GM23338 (cell line): ENCODE measurements around the gene CALML5. TPM values are rescaled to one million over a fixed set of nuclear protein-coding genes. Genes with fewer than 3 reads are reported as not detected.
A peak's percentile ranks its signal among the peaks of the same experiment; 100 is the strongest.

Experiments used
- ATAC-seq: fragments of 200-7000 bp; cut with Tn5 transposase; 3 replicates; pipeline ENCODE4 v1.9.1; 2020
- DNase-seq: peaks from one replicate; pipeline ENCODE4 v3.0.0-alpha.2; 2015; ENCODE audit warnings: low spot score
- H2AFZ ChIP-seq: fragments of 200-600 bp; sonication (generic); 2 replicates; pipeline ENCODE4 v1.8.0; 2016; ENCODE audit warnings: antibody characterized with exemption, mild to moderate bottlenecking, moderate library complexity
- H3F3A ChIP-seq: fragments of 200-600 bp; sonication (generic); replicated peaks from 2 replicates; pipeline ENCODE4 v1.8.0; 2017; ENCODE audit warnings: antibody characterized with exemption, mixed run types, low read depth
- H3K27ac ChIP-seq: fragments of 200-600 bp; sonication (generic); 2 replicates; pipeline ENCODE4 v1.6.1; 2016; ENCODE audit warnings: low read depth
- H3K27me3 ChIP-seq: fragments of 200-600 bp; sonication (generic); 2 replicates; pipeline ENCODE4 v1.8.0; 2016; ENCODE audit warnings: mild to moderate bottlenecking, mixed run types, moderate library complexity; ENCODE audit not compliant: insufficient read depth
- H3K36me3 ChIP-seq: fragments of 200-600 bp; sonication (generic); 2 replicates; pipeline ENCODE4 v1.8.0; 2016; ENCODE audit warnings: mild to moderate bottlenecking; ENCODE audit not compliant: insufficient read depth
- H3K4me1 ChIP-seq: fragments of 200-600 bp; sonication (generic); 2 replicates; pipeline ENCODE4 v1.8.0; 2016; ENCODE audit warnings: mild to moderate bottlenecking, moderate library complexity; ENCODE audit not compliant: insufficient read depth
- H3K4me2 ChIP-seq: fragments of 200-600 bp; sonication (generic); 2 replicates; pipeline ENCODE4 v1.7.1; 2017; ENCODE audit warnings: mixed run types
- H3K4me3 ChIP-seq: fragments of 200-600 bp; sonication (generic); 2 replicates; pipeline ENCODE4 v1.6.1; 2016; ENCODE audit warnings: mixed run types
- H3K79me2 ChIP-seq: fragments of 200-600 bp; sonication (generic); replicated peaks from 2 replicates; pipeline ENCODE4 v1.8.0; 2017; ENCODE audit warnings: mild to moderate bottlenecking; ENCODE audit not compliant: insufficient read depth
- H3K9me2 ChIP-seq: fragments of 200-600 bp; sonication (generic); 2 replicates; pipeline ENCODE4 v1.8.0; 2017; ENCODE audit not compliant: insufficient read depth
- H4K20me1 ChIP-seq: fragments of 200-600 bp; sonication (generic); replicated peaks from 2 replicates; pipeline ENCODE4 v1.8.0; 2017; ENCODE audit warnings: mild to moderate bottlenecking; ENCODE audit not compliant: insufficient read depth
- H3K27ac Mint-ChIP-seq: 2 replicates; pipeline ENCODE4 v1.8.0; 2020; ENCODE audit warnings: inconsistent platforms, mild to moderate bottlenecking, moderate library complexity, mixed read lengths
- H3K27me3 Mint-ChIP-seq: 3 replicates; pipeline ENCODE4 v1.8.0; 2022; ENCODE audit warnings: low read depth, mild to moderate bottlenecking, moderate library complexity, mixed read lengths, inconsistent platforms; ENCODE audit not compliant: insufficient read depth, poor library complexity
- H3K36me3 Mint-ChIP-seq: 3 replicates; pipeline ENCODE4 v1.8.0; 2021; ENCODE audit warnings: low read depth, mild to moderate bottlenecking, inconsistent platforms, moderate library complexity, mixed read lengths
- H3K4me1 Mint-ChIP-seq: 3 replicates; pipeline ENCODE4 v1.8.0; 2020; ENCODE audit warnings: mild to moderate bottlenecking, inconsistent platforms, mixed read lengths
- H3K4me3 Mint-ChIP-seq: 3 replicates; pipeline ENCODE4 v1.8.0; 2021; ENCODE audit warnings: moderate library complexity, mild to moderate bottlenecking, inconsistent platforms, mixed read lengths
- H3K9me3 Mint-ChIP-seq: 3 replicates; pipeline ENCODE4 v1.8.0; 2020; ENCODE audit warnings: moderate library complexity, mild to moderate bottlenecking, inconsistent platforms, mixed read lengths
- CREB1 ChIP-seq: fragments of 250-450 bp; sonication (Bioruptor Pico); IDR thresholded peaks from 2 replicates; pipeline ENCODE4 v1.5.0; 2020; ENCODE audit warnings: low read depth, mild to moderate bottlenecking, moderate library complexity
- CTCF ChIP-seq, 2 experiments: fragments of 200-600 bp in 1 of 2; sonication (generic) in 1 of 2; conservative IDR thresholded peaks; 2 replicates each; pipeline versions ENCODE4 v1.5.1 to v1.6.1; 2016 to 2017; ENCODE audit warnings: antibody characterized with exemption in 2 of 2, low read depth in 2 of 2, mild to moderate bottlenecking in 2 of 2, moderate library complexity in 1 of 2
- ETS1 ChIP-seq: IDR thresholded peaks from 2 replicates; pipeline ENCODE4 v1.6.1; 2016; ENCODE audit warnings: antibody characterized with exemption
- EZH2 ChIP-seq: fragments of 200-600 bp; sonication (generic); IDR thresholded peaks from one replicate; pipeline ENCODE4 v1.8.0; 2017; ENCODE audit warnings: antibody characterized with exemption, mild to moderate bottlenecking, low read depth; ENCODE audit not compliant: unreplicated experiment
- EZH2phosphoT487 ChIP-seq: fragments of 200-600 bp; sonication (generic); IDR thresholded peaks from one replicate; pipeline ENCODE4 v1.8.1; 2018; ENCODE audit warnings: antibody characterized with exemption; ENCODE audit not compliant: unreplicated experiment
- JUNB ChIP-seq: IDR thresholded peaks from one replicate; pipeline ENCODE4 v1.6.1; 2016; ENCODE audit warnings: antibody characterized with exemption; ENCODE audit not compliant: unreplicated experiment
- NANOG ChIP-seq: IDR thresholded peaks from 2 replicates; pipeline ENCODE4 v1.6.1; 2016; ENCODE audit warnings: antibody characterized with exemption, borderline replicate concordance
- POLR2AphosphoS5 ChIP-seq: IDR thresholded peaks from 2 replicates; pipeline ENCODE4 v1.6.1; 2016; ENCODE audit warnings: antibody characterized with exemption, low read depth
- STAT1 ChIP-seq: IDR thresholded peaks from one replicate; pipeline ENCODE4 v1.6.1; 2016; ENCODE audit warnings: antibody characterized with exemption; ENCODE audit not compliant: unreplicated experiment
- ZNF114 ChIP-seq: fragments of 250-450 bp; sonication (Bioruptor Pico); IDR thresholded peaks from 2 replicates; pipeline ENCODE4 v1.5.0; 2020; ENCODE audit warnings: mild to moderate bottlenecking, moderate library complexity
- ZNF331 ChIP-seq: fragments of 250-450 bp; sonication (Bioruptor Pico); IDR thresholded peaks from 2 replicates; pipeline ENCODE4 v1.5.0; 2020; ENCODE audit warnings: low read depth, mild to moderate bottlenecking, moderate library complexity
- ZNF462 ChIP-seq: fragments of 250-450 bp; sonication (Bioruptor Pico); IDR thresholded peaks from 2 replicates; pipeline ENCODE4 v1.5.0; 2020; ENCODE audit warnings: mild to moderate bottlenecking, moderate library complexity
- long read RNA-seq: library from polyadenylated mRNA; unstranded; transcript quantifications from one replicate; pipeline ENCODE4 v2.0.0, GENCODE V29; 2020; ENCODE audit not compliant: unreplicated experiment
- polyA plus RNA-seq: library from polyadenylated mRNA; unstranded; fragments of >200 nt; fragmentation: Nextera tagmentation; extraction: Ambion mirVana; gene quantifications from 2 replicates; pipeline ENCODE4 v1.2.1, GENCODE V29; 2016
- total RNA-seq: library from RNA; depleted of rRNA; stranded (reverse); fragments of >200 nt; shearing (Covaris generic); gene quantifications from 2 replicates; pipeline ENCODE4 v1.2.3, GENCODE V29; 2014; rRNA removed

CALML5 gene
- total RNA-seq (0.27 TPM in 1 of 2 replicates, not detected in the other), polyA plus RNA-seq (0.26 and 0.40 TPM in 2 replicates)
- long read RNA-seq, result 0 reads

GRCh38 chr10:5499493-5500140 is at the start of gene CALML5:
TSS of gene CALML5 (minus strand) at chr10:5499570. CDS start at chr10:5499438, 132 bp downstream.
- H4K20me1 ChIP-seq, result no peaks in the 10 kb centered on the region
- H3F3A ChIP-seq, result no peaks in the 10 kb centered on the region
- H3K36me3 ChIP-seq, result no peaks in the 10 kb centered on the region
- H3K4me1 Mint-ChIP-seq, result peaks cover 16% of the 10 kb centered on the region
- H3K27me3 ChIP-seq, result no peaks in the 10 kb centered on the region
- no peak within 1 kb of the TSS for H3K4me3 Mint-ChIP-seq
- H2AFZ ChIP-seq, result peak within 1 kb of the TSS; percentile 38; the same call in 1 of the 2 replicates
- no peak within 1 kb of the TSS for H3K27ac Mint-ChIP-seq
- H3K27me3 Mint-ChIP-seq, result peaks cover 2% of the 10 kb centered on the region
- H3K27ac ChIP-seq, result no peak within 1 kb of the TSS
- DNase-seq (no peak), ATAC-seq (no peak)
- no peaks in the 10 kb centered on the region for H3K36me3 Mint-ChIP-seq
- H3K9me3 Mint-ChIP-seq, result no peaks in the 10 kb centered on the region
- no peak for TF ChIP-seq EZH2
- no peak for TF ChIP-seq ZNF114 (CRISPR knock-in tag)
- TF ChIP-seq ZNF331 (CRISPR knock-in tag), result no peak
- TF ChIP-seq STAT1, result no peak
- no peak for TF ChIP-seq NANOG
- no peak for TF ChIP-seq POLR2AphosphoS5
- TF ChIP-seq EZH2phosphoT487, result no peak
- TF ChIP-seq CTCF (conservative IDR thresholded peaks at IDR 0.05; ENCODE audit: low read depth in 2 of 2), result no peak
- no peak for TF ChIP-seq CREB1 (CRISPR knock-in tag)
- TF ChIP-seq JUNB, result no peak
- no peak for TF ChIP-seq ZNF462
- TF ChIP-seq ETS1, result no peak
- no peaks in the 10 kb centered on the region for H3K79me2 ChIP-seq
- no peak within 1 kb of the TSS for H3K4me3 ChIP-seq
- no peaks in the 10 kb centered on the region for H3K4me1 ChIP-seq
- no peak within 1 kb of the TSS for H3K4me2 ChIP-seq
- H3K9me2 ChIP-seq, result no peaks in the 10 kb centered on the region
